Right hindlimb (tissue), 1 donor: ENCODE results near the gene CYP4F11.
"Not testable (repeated sequence)": the region's sequence is repeated elsewhere in the genome, so short reads cannot be mapped to it uniquely, and the experiment has no call there.

Experiments
- DNase-seq: peaks from one replicate; pipeline ENCODE4 v3.0.0-alpha.2; 2018

CYP4F11 gene

GRCh38 chr19:15919243-15919642, 15.1 kb downstream of the CYP4F11 start:
- no peak for DNase-seq

GRCh38 chr19:15915109-15915508, 19.2 kb downstream of the CYP4F11 start:
- no peak for DNase-seq

DNA sequence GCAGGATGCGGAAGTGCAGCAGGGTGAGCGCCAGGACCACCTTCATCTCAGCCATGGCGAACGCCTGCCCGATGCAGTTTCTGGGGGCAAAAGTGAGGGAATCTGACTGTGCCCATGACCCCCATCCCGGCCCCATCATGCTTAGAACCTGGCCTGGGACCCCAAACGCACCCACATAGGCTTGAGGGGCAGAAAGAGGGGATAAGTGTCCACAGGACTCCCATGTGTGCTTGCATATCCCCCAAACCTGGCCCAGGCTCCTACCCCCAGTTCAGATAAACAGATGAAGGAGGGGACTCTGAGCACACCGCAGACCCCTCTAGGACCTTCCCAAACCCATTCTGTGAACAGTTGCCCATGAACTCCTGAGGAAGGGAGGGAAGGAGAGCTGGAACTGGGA, 20.5 kb downstream of the CYP4F11 start:
- DNase-seq, result no peak

GRCh38 chr19:15913384-15913783, 20.9 kb downstream of the CYP4F11 start:
- DNase-seq, result no peak

DNA sequence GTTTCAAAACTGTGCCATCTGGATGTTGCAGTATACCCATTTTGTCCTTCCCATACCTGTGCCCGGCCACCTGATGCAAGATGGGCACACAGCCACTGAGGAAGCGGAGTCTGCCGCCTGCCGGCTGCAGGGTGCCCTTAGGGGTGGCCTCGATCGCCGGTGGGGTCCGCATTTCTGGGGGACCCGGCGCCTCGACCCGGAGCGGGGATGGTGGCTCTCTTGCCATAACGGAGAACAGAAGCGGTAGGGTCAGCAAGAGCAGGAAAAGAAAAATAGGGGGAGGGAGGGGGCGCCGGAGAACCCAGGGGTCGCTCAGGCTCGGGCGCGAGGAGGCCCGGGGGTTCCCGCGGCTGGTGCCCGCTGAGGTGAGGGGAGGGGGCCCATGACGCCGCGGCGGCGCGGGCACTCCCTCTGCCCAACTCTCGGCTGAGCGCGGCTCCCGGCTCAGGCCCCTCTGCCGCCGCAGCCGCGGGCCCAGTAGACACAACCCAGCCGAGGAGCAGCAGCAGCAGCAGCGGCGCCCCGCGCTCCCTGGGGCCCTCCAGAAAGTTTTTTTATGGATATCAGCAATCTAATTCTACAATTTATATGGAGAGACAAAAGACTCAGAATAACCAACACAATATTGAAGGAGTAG, 22.6 kb downstream of the CYP4F11 start:
- no peak for DNase-seq

DNA sequence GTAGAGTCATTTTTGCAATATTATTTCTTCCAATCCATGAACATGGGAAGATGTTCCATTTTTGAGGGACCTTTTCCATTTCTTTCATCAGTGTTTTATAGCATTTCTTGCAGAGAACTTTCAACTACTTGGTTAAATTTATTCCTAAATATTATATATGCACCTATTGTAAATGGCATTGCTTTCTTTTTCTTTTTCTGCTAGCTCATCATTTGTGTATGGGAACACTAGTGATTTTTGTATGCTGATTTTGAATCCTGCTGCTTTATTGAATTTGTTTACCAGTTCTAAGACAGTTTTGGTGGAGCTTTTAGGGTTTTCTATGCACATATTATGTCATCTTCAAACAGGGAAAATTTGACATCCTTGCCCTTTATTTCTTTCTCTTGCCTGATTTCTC, 29.3 kb downstream of the CYP4F11 start:
- no peak for DNase-seq

GRCh38 chr19:15902898-15903297, 31.4 kb downstream of the CYP4F11 start:
- DNase-seq, result not testable (repeated sequence)

DNA sequence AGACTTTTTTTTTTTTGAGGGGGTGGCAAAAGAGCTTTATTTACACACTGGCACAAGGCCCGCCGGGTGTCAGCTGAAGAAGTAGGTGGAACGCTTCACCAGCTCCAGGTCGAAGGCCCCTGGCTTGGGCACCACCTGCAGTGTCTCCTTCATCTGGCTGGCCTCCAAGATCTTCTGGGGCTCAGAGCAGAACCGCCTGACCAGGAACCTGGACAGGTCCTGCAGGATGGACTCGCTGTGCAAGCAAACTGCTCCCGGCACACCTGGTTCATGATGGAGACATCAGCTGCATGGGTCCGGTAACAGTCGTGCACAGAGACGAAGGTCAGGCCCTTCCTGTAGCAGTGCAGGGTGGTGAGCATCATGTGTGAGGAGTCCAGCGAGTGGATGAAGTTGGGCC, 32.1 kb downstream of the CYP4F11 start:
- DNase-seq, result no peak

DNA sequence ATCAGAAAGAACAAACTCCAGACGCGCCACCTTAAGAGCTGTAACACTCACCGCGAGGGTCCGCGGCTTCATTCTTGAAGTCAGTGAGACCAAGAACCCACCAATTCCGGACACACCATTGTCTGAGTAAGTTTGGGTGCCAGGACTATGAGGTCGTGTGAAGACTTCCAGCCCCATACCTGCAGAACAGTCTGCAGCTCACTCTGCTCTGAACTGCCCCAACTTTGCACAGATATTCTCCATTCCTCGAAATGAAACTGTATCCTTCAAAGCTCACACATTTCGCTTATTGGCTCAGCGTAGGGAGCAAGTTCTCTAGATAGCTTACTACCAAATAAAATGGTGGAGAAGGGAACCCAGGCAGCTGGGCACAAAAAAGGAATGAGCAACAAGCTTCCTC, 33.8 kb downstream of the CYP4F11 start:
- no peak for DNase-seq

GRCh38 chr19:15900032-15900431, 34.3 kb downstream of the CYP4F11 start:
- not testable (repeated sequence) for DNase-seq

- not testable (repeated sequence) for DNase-seq
Measured at GRCh38 chr19:15899561-15899960, 34.8 kb downstream of the CYP4F11 start.

DNA sequence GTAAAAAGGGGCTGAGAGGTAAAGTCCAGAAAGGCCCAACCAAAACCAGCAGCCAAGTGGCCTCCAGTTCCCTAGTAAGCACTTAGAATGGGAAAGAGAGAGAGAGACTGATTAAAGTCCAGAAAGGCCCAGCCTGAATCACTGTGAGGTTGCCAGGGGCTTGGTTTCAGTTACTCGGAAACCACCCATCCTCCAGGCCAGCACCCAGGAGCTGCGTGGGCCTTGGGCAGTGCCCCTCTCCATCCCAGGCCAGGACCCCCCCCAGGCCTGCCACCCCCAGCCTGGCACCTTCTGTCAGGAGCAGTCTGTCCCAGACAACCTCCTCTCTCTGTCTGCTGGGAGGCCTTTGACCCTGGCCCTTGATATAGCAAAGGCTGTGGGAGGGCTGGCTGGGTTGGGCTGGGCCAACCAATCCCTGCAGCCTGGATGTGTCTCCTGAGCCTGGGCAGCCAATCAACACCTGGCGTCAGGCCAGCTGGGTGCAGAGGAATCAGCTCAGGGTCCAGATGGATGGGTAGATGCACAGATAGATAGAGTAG, 36.5 kb downstream of the CYP4F11 start, which contains the start of gene CYP4F2:
Gene CYP4F2, minus strand, starts transcription at position 337 of the 539 bp plus-strand sequence. CDS start 463 bp downstream, outside the sequence.
- no peak for DNase-seq

DNA sequence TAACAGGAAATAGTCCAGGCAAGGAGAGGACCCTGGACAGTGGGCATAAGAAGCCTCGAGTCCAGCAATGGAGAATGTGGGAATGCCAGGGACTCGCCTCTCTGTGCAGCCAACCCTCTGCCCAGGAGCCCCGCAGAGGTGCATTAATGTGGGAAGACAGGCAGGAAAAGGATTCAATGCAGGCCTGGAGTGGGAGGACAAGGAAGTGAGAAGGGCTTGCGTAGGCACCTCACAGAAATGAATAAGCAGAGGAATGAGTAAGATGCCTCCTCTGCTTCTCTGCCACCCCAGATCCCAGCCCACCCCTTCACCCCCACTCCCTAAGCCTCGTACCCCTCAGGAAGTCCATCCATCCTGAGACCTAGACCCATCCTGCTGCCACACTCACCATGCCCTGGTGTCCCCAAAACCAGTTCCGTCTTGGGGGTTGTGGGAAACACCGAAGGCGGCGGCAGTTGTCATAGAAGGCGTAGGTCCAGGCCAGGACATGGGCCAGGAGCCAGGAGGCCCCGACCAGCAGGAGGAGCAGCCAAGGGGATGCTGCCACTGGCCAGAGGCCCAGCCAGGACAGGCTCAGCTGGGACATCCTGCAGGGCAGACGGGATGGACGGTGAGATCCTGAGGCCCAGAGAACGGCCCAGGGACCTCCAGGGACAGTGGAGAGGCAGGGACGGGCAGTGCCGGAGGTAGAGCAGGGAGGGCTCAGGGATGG, 37.1 kb downstream of the CYP4F11 start:
- no peak for DNase-seq

DNA sequence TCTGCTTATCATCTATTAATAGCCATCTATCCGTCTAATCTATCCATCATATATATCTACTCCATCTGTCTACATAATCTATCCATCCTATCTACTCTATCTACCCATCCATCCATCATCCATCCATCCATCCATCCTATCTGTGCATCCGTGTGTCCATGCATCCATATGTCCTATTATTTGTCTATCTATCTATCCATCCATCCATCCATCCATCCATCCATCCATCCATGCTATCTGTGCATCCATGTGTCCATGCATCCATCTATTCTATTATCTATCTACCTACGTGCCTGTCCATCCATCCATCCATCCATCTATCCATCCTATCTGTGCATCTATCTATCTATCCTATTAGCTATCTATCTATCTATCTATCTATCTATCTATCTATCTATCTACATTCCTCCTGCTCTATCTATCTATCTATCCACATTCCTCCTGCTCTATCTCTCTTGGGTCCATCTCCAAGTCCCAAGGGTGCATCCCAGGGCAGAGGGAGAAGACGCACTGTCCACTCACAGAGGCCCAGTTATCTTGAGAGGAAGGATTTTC, 38.4 kb downstream of the CYP4F11 start:
- no peak for DNase-seq

- no peak for DNase-seq
Measured at GRCh38 chr19:15894359-15894758, 40.0 kb downstream of the CYP4F11 start.

DNA sequence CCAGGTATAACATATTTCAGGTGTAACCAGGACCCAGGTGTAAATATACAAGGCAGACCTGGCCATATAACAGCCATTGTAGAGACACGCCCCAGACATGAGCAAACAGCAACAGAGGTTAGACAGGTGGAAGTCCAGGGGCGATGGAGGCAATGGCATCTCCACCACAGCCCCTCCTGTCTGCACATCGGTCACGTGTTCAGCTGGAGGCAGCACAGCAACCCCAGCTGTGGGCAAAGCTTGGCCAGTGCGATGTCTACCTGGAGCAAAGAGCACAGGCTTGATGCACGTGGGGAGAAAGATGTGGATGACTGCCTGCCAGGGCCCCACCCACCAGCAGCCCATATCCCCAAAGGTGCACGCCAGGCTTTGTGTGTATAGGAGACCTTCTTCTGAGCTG, 40.9 kb downstream of the CYP4F11 start:
- no peak for DNase-seq

DNA sequence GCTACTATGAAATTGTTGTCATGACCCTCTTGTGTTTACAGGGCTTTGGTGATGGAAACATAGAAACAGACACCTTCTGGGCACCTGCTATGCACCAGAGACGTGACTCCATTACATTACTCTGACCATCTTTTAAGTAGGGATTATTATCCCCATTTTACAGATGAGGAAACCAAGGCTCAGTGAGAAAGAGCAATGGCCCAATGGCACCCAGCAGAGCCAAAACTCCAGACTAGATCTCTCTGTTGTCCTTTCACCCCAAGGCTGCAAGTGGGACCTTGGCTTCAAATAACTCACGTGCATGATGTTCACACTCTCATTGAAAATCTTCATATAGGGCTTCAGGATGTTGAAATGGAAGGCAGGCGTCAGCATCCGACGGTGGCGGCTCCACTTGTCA, 42.3 kb downstream of the CYP4F11 start:
- DNase-seq, result no peak

GRCh38 chr19:15891434-15891833, 42.9 kb downstream of the CYP4F11 start:
- DNase-seq, result no peak

DNA sequence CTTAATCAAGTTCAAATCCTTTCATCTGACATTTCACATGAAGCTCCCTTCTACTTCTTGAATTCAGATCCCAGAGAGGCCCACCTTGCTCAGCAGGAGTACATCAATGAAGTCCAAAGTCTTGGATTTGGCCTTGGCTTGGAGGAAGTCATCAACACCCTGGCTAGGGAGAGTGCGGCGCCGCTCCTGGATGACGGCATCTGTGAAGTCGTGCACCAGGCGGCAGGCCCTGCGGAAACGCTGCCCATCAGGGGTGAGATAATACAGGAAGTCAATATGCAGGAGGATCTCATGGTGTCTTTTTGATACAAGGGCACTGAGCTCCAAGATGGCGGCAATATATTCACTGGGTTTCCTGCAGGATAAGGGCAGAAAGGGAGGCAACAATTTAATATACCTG, 45.0 kb downstream of the CYP4F11 start:
- DNase-seq, result not testable (repeated sequence)

DNA sequence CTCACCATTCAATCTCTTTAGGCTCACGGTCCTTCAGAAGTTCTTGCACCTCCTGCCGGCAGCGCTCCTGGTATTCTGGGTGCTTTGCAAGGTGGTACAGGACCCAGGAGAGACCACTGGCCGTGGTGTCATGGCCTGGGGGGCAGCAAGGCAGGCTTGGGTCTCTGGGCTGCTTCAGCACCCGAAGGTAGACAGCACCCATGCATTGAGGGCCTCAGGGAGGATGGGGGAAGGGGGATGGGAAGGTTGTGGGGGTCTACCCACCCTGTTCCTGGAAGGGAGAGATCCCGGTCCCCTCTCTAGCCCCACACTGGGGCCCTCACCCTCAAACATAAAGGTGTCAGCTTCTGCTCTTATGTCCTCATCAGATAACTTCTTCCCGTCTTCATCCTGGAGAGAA, 48.4 kb downstream of the CYP4F11 start:
- no peak for DNase-seq

GRCh38 chr19:15885167-15885566, 49.2 kb downstream of the CYP4F11 start:
- DNase-seq, result no peak

DNA sequence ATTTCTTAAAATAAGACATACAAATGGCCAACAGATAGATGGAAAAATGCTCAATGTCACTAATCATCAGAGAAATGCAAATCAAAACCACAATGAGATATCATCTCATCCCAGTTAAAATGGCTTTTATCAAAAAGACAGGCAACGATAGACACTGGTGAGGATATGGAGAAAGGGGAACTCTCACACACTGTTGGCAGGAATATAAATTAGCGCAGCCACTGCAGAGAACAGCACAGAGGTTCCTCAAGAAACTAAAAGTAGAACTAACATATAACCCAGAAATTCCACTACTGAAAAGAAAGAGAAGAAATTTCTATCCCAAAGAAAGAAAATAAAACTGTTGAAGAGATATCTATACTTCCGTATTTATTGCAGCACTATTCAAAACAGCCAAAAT, 51.0 kb downstream of the CYP4F11 start:
- not testable (repeated sequence) for DNase-seq

GRCh38 chr19:15874821-15875474, 59.4 kb downstream of the CYP4F11 start:
- DNase-seq, result no peak
